GM18861 (cell line): ENCODE measurements around the gene CHST8.

Experiments used
- ATAC-seq: cut with Tn5 transposase; IDR thresholded peaks from one replicate; pipeline ENCODE4 v1.9.1; 2021; ENCODE audit not compliant: unreplicated experiment

The CHST8 gene

DNA sequence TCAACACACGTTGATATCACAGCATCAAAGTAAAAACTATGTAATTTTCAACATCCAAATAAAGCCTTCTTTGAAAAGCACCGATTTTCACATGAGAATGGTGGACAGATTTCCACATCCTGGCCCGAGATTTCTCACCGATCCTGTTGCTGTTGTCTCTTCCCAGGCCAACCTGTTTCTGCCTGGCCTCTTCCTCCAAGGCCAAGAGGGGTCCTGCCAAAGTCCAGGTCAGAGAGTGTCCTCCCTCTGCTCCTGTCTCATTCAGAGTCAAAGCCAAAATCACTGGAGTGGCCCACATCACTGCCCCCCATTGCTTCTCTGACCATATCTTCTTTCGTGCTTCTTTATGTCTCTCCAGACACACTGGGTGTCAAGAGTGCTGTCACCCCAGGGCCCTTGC, 49.5 kb downstream of the CHST8 start:
- ATAC-seq: no peak

DNA sequence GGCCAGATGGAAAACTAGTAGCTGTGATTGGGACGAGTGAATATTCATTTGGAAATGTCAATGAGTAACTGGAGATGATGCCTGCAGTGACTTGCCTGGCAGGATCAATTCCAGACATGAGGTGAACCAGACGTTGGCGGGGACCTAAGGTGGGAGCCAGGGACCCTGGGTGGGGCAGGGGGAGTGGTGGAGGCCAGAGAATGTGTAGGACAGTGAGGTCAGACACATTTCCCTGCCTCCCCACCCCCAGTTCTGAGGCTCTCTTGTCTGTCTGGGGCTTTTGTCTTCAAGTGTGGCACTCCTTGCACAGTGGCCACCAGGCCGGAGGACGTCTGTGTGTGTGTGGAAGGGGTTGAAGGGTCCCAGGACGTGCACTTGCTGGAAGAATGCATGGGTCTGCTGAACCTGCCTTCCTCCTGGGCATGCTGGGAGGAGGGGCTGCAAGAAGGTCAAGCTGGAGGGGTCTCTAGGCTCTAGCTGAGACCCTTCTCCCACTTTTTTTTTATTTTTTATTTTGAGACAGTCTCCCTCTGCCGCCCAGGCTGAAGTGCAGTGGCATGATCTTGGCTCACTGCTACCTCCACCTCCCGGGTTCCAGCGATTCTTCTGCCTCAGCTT, 51.6 kb downstream of the CHST8 start:
- ATAC-seq: no peak

- no peak for ATAC-seq
Measured at GRCh38 chr19:33673996-33674625, 52.4 kb downstream of the CHST8 start.

- no peak for ATAC-seq
Measured at GRCh38 chr19:33674626-33675367, 53.0 kb downstream of the CHST8 start.

DNA sequence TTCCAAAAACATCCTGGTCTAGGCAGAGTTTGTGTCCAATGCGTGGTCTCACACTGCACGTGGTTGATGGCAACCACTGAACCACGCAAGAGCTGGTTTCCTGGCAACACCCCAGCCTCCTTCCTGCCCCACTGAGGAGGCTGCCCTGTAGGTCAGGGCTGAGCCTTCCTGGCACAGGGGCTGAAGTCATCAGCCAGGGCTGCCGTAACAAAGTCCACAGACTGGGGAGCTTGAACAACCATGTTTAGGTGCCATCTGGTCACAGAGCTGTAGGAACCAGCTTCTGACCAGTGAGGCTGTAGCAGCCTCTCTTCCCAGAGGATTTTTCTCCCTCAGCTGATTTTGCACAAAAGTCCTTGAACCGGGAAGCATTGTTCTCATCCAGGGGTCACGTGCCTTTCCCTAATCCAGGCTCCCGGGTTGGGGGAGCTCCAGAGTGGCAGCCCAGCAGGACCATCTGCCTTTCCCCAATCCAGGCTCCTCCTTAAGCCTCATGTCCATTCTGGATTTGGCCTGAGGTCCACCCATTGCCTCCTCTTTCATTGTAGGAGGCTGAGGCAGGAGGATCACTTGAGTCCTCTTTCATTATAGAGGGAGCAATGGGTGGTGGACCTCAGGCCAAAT, 53.9 kb downstream of the CHST8 start:
- ATAC-seq: no peak

DNA sequence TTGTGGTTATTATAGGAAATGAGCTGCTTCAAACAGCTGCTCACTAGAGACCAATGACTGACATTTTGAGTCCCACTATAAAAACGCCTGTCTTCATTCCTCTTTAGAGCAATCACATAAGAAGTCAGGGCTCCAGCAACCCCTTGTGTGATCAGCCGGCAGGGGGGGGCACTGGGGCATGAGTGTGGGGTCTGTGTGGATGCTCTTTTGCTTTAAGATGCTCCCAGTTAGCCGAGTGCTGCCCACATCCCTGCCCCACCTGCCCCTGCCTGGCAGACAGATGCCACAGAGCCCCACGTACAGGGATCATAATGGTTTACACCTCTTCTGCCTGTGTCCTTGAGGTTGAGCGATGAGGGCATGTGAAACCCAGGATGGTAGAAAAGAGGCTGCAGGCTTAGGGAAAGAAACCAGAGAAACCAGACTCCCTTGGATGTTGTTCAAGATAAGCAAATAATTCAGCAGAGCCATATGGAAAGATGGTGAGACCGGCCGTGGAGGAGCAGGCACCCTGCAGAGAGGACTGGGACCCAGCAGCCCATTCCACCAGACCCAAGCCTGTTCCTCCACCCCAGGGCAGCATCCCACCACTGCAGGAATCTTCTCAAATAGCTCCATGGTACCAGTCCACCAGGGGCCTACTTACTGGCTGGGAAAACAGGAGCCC, 55.4 kb downstream of the CHST8 start:
- no peak for ATAC-seq

DNA sequence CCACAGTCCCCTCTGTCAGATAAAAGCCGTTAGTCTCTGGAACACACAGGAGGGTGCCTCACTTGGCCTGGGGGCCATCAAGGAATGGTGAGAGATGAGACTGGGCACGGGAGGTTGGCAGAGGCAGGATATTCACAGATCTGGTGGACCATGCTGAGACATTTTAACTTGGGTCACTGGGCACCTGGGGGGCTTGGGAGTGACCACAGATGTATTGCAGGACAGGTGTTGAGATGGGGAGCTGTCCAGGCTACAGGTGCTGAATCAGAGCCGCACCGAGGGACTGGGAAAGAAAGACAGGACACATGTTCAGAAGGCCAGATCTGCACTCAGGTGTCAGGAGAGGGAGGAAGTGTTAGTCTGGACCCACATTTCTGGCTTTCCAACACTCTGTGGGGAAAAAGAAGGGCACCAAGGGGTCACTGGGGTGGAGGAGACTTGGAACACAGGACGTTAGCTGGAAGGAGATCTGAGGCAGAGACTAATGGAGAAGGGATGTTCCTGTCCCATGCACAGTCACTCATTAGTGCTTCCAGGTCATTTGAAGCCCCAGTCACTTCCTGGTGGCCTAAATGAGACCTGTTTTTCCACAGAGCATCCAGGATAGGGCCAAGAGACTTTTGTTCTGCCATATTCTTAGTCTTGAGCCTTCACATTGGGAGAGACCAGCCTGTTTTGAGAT, 56.1 kb downstream of the CHST8 start:
- ATAC-seq: no peak

DNA sequence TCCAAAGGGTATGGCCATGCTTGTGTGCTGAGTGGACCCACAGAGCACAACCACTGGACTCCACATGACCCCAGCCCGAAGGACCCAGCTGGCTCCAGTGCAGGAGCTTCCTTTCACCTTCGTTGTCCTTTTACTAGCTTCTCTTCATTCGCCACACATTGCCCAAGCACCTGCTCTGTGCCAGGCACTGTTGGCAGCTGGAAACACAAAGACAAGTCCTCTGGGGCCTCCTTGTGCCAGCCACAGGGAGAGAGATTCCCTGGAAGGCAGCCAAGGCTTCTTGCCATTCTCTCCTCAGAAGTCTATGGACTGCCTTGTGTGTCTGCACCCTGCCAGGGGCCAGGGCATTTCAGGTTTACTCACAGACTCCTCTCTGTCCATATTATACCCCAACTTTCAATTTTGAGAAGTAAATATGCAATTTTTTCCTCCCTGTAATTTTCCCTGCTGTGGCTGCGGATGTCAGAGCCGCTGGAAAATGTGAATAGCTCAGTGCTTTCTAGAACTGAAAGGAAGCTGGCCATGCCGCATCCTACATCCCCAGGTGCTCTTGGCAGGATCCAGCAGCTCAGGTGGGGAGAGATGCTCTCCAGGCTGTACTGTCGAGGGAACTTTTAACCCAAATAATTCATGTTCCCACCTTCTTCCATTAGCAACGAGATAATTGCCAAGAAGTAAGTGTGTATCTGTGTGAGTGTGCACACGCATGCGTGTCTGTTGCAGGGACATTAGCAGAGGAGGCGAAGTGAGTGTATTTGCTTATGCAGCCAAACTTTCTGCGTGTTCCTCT, 57.2 kb downstream of the CHST8 start:
- no peak for ATAC-seq

GRCh38 chr19:33679696-33680095, 57.9 kb downstream of the CHST8 start:
- no peak for ATAC-seq

- ATAC-seq: no peak
Measured at GRCh38 chr19:33681081-33681680, 59.4 kb downstream of the CHST8 start.

DNA sequence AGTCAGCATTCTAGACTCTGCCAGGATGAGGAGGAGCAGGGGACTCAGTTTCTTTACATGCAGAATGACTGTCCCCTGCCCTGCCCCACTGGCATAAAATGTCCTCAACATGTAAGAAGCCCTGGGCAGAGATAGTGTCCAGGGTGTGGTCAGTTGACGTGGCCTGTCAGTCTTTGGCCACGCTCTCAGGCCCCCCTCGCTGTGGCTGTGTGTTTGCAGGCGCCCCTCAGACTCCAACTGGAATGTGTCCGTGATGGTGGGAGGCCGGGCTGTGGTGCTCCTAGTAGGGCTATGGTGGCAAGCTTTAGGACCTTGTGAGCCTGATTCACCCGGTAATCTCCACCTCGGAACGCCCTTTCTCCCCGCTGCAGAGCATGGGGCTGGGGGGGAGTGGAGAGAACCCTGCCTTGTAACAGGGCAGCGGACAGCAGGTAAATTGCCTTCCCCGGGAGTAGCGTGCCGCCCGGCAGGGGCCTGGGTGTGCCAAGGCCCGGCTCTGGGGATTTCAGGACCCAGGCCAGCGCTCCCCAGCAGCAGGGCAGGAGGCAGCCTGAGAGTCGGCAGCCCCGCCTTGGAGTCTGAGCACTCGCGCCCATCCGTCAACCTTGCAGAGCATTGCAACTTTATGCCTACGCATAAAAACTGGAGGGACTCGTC, 62.3 kb downstream of the CHST8 start:
- no peak for ATAC-seq

DNA sequence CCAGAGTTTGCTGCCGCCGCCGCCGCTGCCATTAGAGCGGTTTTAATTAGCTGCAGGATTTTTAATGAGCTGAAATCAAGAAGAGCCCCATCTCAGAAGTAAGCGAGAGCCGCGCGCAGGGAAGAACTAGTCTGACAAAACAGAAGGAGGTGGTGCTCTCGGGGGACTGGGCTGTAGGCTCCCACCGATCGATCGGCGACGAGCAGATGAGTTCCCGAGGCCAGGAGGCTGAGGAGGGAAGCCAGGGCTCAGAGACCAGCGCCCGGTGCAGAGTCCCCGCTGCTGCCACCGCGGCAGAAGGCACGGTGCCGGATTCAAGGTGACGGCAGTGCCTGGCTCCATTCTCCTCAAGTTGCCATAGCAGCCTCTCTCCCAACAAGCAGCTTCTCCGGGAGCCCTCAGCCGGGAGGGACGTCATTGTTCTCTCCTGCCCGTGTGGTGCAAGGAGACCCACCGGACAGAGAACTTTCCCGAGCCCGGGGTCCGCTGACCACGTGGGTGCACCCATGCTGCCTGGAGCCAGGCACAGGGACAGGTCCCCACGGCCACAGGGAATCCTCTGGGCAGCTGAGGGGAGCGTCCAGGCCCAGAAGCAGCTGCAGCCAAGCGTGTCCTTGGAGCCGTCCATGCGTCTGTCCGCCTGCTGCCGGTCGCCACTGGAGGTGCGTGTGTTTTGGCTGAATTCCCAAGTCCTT, 62.9 kb downstream of the CHST8 start:
- ATAC-seq: no peak

- ATAC-seq: no peak
Measured at GRCh38 chr19:33685541-33685940, 63.8 kb downstream of the CHST8 start.

GRCh38 chr19:33686262-33686661, 64.5 kb downstream of the CHST8 start:
- no peak for ATAC-seq

DNA sequence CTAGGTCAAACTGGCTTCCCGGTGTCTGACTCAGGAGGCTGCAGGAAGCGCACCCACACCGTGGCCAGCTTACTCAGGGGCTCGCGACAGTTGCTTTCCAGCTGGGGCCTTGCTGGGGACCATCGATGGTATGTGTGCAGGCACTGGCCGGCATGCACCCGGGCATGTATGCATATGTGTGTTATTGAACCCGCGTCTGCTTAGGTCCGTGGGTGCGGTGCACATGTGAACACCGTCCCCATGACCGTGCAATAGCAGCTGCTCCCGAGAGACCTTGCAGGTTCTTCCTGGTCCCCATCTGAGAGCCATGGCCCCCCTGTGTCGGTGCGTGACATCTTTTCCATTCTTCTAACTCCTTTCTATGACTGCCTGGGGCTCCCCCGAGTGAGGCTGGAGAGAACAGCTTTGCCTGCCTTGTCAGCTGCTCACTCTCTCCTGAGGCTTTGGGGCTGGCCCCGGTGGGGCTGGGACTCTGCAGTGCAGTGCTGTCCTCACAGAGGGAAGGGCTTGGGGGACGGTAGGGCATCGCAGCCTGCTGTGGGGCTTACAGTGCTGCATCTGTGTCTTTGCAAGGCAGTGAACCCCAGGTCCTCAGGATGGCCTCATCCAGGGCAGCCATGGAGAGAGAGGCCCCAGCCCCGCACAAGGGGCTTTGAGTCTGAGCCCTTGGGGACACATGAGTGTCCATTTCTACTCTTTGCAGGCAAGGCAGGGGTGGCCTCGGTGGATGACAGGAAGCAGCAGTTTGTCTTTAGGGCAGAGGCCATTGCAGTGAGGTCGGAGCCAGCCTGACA, 65.1 kb downstream of the CHST8 start:
- no peak for ATAC-seq

DNA sequence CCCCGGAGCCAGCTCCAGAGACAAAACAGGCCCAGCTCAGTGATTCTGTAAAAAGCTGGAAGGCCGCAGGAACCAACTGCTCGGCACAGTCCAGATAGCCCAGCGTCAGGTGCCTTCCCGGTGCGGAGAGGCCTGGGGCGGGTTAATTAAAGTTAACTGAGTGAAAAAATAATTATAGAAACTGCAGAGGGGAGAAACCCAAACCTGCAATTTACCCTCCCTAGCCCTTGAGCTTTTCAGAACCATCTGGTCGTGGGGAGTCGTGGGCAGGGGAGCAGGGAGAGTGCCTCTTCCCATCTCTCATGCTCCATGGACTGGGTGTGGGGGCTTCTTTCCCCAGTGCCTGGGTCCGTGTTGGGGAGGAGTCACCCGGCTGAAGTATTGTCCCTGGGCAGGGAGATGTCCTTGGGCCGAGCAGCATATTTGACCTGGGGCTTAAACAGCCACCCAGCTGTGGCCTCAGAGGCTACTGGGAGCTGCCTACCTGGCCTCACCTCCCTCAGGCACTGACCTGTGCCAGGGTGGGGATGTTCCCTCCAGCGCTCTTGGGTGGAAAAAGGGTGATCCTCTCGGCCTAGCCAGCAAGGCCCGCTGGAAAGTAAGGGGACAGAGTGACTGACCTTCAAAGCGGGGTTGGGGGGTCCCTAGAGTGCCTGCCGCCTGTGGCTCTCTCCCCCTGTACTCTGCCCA, 65.9 kb downstream of the CHST8 start:
- no peak for ATAC-seq
